Glutamatergic neuron (in vitro differentiated cells): ENCODE data around the gene CDR2. TPM values are rescaled to one million over a fixed set of nuclear protein-coding genes. Genes with fewer than 3 reads are reported as not detected.

ENCODE experiments used
- DNase-seq: peaks from one replicate; pipeline ENCODE4 v3.0.0; 2022
- H3K27ac Mint-ChIP-seq: one replicate; pipeline ENCODE4 v1.8.0; 2020; ENCODE audit warnings: mild to moderate bottlenecking, mixed read lengths, inconsistent platforms; ENCODE audit not compliant: unreplicated experiment
- H3K27me3 Mint-ChIP-seq: one replicate; pipeline ENCODE4 v1.8.0; 2020; ENCODE audit warnings: mild to moderate bottlenecking, moderate library complexity, mixed read lengths, inconsistent platforms; ENCODE audit not compliant: unreplicated experiment
- H3K36me3 Mint-ChIP-seq: one replicate; pipeline ENCODE4 v1.8.0; 2020; ENCODE audit warnings: mild to moderate bottlenecking, mixed read lengths, inconsistent platforms; ENCODE audit not compliant: unreplicated experiment
- H3K4me1 Mint-ChIP-seq: one replicate; pipeline ENCODE4 v1.8.0; 2020; ENCODE audit warnings: mild to moderate bottlenecking, low read depth, mixed read lengths, inconsistent platforms; ENCODE audit not compliant: unreplicated experiment
- H3K4me3 Mint-ChIP-seq: one replicate; pipeline ENCODE4 v1.8.0; 2020; ENCODE audit warnings: mild to moderate bottlenecking, mixed read lengths, inconsistent platforms; ENCODE audit not compliant: unreplicated experiment
- H3K9me3 Mint-ChIP-seq: one replicate; pipeline ENCODE4 v1.8.0; 2020; ENCODE audit warnings: mild to moderate bottlenecking, moderate library complexity, mixed read lengths, inconsistent platforms; ENCODE audit not compliant: unreplicated experiment
- total RNA-seq: library from RNA; stranded (reverse); fragmentation: NEBNext Ultra II Directional; extraction: Animal tissue kit (Norgen Biotek cat#: 25700); gene quantifications from one replicate; pipeline ENCODE4 v1.2.1, GENCODE V29; 2021; ENCODE audit not compliant: unreplicated experiment
- TF ChIP-seq, protein P1 (sequence below): fragments of 200-600 bp; sonication (generic); IDR thresholded peaks from one replicate; pipeline ENCODE4 v1.5.0; 2021; ENCODE audit not compliant: partially characterized antibody, unreplicated experiment

CDR2 gene
- total RNA-seq, 1 donor from 2014 or later = 8.5 TPM

- peak overlapping the region; percentile 76 for H3K27ac Mint-ChIP-seq
- no peak overlapping the region for H3K4me3 Mint-ChIP-seq
- no peak for DNase-seq
- peaks cover 12% of the 10 kb centered on the region for H3K4me1 Mint-ChIP-seq
- peaks cover 2% of the 10 kb centered on the region for H3K27me3 Mint-ChIP-seq
- H3K9me3 Mint-ChIP-seq = peaks cover 2% of the 10 kb centered on the region
- TF ChIP-seq, protein P1, sequence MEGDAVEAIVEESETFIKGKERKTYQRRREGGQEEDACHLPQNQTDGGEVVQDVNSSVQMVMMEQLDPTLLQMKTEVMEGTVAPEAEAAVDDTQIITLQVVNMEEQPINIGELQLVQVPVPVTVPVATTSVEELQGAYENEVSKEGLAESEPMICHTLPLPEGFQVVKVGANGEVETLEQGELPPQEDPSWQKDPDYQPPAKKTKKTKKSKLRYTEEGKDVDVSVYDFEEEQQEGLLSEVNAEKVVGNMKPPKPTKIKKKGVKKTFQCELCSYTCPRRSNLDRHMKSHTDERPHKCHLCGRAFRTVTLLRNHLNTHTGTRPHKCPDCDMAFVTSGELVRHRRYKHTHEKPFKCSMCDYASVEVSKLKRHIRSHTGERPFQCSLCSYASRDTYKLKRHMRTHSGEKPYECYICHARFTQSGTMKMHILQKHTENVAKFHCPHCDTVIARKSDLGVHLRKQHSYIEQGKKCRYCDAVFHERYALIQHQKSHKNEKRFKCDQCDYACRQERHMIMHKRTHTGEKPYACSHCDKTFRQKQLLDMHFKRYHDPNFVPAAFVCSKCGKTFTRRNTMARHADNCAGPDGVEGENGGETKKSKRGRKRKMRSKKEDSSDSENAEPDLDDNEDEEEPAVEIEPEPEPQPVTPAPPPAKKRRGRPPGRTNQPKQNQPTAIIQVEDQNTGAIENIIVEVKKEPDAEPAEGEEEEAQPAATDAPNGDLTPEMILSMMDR = no peak
- no peaks in the 10 kb centered on the region for H3K36me3 Mint-ChIP-seq
Observed at GRCh38 chr16:22320572-22321339, 53.7 kb downstream of the CDR2 start.

- Mint-ChIP-seq H3K27ac (no peak overlapping the region), H3K4me3 (no peak overlapping the region), H3K36me3 (no peaks in the 10 kb centered on the region), H3K4me1 (peaks cover 12% of the 10 kb centered on the region), H3K9me3 (peaks cover 2% of the 10 kb centered on the region), H3K27me3 (peaks cover 2% of the 10 kb centered on the region)
- TF ChIP-seq, protein P1 = peak; percentile 70
- DNase-seq = peak; percentile 68
Observed at GRCh38 chr16:22318690-22319358, 55.6 kb downstream of the CDR2 start.

DNA sequence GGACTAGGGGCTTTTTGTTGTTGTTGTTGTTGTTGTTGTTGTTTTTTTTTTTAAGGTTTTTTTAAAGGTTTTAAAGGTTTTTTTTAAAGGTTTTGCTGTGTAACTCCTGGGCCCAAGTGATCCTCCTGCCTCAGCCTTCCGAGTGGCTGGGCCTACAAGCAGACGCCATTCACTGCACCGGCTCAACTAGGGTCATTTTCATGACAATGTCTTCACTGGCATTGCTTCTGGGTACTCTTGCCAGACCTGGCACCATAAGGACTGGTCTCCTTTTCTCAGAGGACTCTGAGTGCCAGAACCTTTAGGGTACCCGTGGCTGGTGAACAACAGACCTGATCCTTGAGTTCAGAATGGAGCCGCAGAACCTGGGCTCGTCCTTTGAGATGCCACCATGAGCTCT, 56.8 kb downstream of the CDR2 start:
- Mint-ChIP-seq H3K27ac (no peak overlapping the region), H3K9me3 (peaks cover 4% of the 10 kb centered on the region), H3K36me3 (no peaks in the 10 kb centered on the region)

DNA sequence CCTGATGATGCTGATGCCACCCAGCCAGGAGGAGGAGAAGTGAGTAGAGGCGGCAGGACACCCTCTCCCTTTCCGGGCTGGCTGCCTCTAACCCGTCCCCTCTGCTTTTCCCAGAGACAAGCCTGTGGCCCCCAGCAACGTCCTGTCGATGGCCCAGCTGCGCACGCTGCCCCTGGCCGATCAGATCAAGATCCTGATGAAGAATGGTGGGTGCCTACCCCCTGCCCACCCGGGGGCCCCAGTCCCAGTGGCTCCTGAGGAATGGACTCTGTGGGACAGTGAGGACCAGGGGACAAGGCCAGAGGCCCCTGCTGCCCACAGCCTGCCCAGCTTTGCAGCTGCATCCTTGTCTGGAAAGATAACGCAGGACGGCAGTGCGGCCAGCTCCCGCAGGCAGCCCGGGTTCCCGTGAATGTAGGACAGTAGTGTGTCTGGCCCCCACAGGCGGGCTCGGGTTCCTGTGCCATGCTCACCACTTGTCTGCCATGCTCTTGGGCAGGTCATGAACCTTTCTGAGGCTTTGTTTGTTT, 57.4 kb downstream of the CDR2 start:
- H3K4me3 Mint-ChIP-seq = no peak overlapping the region
- peaks cover 12% of the 10 kb centered on the region for H3K4me1 Mint-ChIP-seq
- no peak for DNase-seq
- TF ChIP-seq, protein P1 = no peak
- H3K36me3 Mint-ChIP-seq = no peaks in the 10 kb centered on the region
- H3K9me3 Mint-ChIP-seq = peaks cover 4% of the 10 kb centered on the region
- no peak overlapping the region for H3K27ac Mint-ChIP-seq
- H3K27me3 Mint-ChIP-seq = no peaks in the 10 kb centered on the region

More for the DNA sequence above, 56.8 kb downstream of the CDR2 start:
- no peak for DNase-seq
- TF ChIP-seq, protein P1 = no peak
- Mint-ChIP-seq H3K4me1 (peaks cover 12% of the 10 kb centered on the region), H3K27me3 (peaks cover 2% of the 10 kb centered on the region), H3K4me3 (no peak overlapping the region)

DNA sequence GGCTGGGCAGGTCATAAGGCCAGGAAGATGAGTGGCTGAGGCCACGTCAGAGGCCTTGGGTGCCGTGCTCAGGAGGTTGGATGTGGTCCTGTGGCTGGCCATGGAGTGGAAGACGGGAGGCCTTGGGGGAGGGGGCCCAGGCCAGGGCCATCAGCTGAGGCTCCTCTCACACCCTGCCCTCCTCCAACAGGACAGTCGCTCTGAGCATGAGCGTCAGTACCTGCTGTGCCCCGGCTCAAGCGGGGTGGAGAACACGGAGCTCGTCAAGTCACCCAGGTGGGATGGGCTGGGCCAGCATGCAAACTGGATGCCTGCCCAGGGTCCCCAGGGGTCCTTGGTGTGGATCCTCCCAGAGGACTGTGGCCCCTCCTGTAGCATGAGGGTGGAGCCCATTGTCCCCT, 58.0 kb downstream of the CDR2 start:
- TF ChIP-seq, protein P1 = no peak
- Mint-ChIP-seq H3K4me1 (peaks cover 10% of the 10 kb centered on the region), H3K4me3 (no peak overlapping the region), H3K27me3 (no peaks in the 10 kb centered on the region), H3K27ac (no peak overlapping the region), H3K36me3 (no peaks in the 10 kb centered on the region), H3K9me3 (peaks cover 4% of the 10 kb centered on the region)
- no peak for DNase-seq
